H9 (cell line): Measurements from ENCODE around the gene LRFN2. TPM values are rescaled to one million over a fixed set of nuclear protein-coding genes. Genes with fewer than 3 reads are reported as not detected.

ENCODE experiments used
- DNase-seq: peaks from one replicate; pipeline ENCODE4 v3.0.0-alpha.2; 2017
- H2AFZ ChIP-seq: one replicate; pipeline ENCODE4 v1.6.1; 2013; ENCODE audit warnings: mild to moderate bottlenecking, low read length, control low read depth, moderate library complexity
- H2AK5ac ChIP-seq: 2 replicates; pipeline ENCODE4 v1.6.1; 2013; ENCODE audit warnings: low read length, control low read depth, mixed read lengths; ENCODE audit not compliant: insufficient read length
- H2BK120ac ChIP-seq: one replicate; pipeline ENCODE4 v1.6.1; 2013; ENCODE audit warnings: low read depth, mild to moderate bottlenecking, low read length, control low read depth, inconsistent platforms; ENCODE audit not compliant: poor library complexity, severe bottlenecking
- H2BK12ac ChIP-seq: 2 replicates; pipeline ENCODE4 v1.6.1; 2013; ENCODE audit warnings: low read length, control low read depth, mixed read lengths, low read depth; ENCODE audit not compliant: insufficient read length
- H2BK15ac ChIP-seq: 2 replicates; pipeline ENCODE4 v1.6.1; 2013; ENCODE audit warnings: low read depth, low read length, control low read depth
- H2BK20ac ChIP-seq: one replicate; pipeline ENCODE4 v1.6.1; 2013; ENCODE audit warnings: low read depth, mild to moderate bottlenecking, low read length, control low read depth, inconsistent platforms; ENCODE audit not compliant: poor library complexity, severe bottlenecking
- H2BK5ac ChIP-seq: 2 replicates; pipeline ENCODE4 v1.6.1; 2013; ENCODE audit warnings: low read length, control low read depth, mixed read lengths; ENCODE audit not compliant: insufficient read length
- H3K14ac ChIP-seq: 2 replicates; pipeline ENCODE4 v1.6.1; 2013; ENCODE audit warnings: low read length, control low read depth; ENCODE audit not compliant: insufficient read depth
- H3K18ac ChIP-seq: 2 replicates; pipeline ENCODE4 v1.6.1; 2013; ENCODE audit warnings: low read depth, mild to moderate bottlenecking, mixed read lengths, low read length, control low read depth; ENCODE audit not compliant: insufficient read length
- H3K23ac ChIP-seq: 2 replicates; pipeline ENCODE4 v1.6.1; 2013; ENCODE audit warnings: low read length, control low read depth, mixed read lengths, low read depth; ENCODE audit not compliant: insufficient read length
- H3K23me2 ChIP-seq: 2 replicates; pipeline ENCODE4 v1.6.1; 2013; ENCODE audit warnings: low read depth, mild to moderate bottlenecking, mixed read lengths, low read length, control low read depth; ENCODE audit not compliant: insufficient read length, poor library complexity, severe bottlenecking
- H3K27ac ChIP-seq: 2 replicates; pipeline ENCODE4 v1.5.1; 2013; ENCODE audit warnings: low read length, control low read depth, mixed read lengths, low read depth; ENCODE audit not compliant: insufficient read length
- H3K27me3 ChIP-seq: 2 replicates; pipeline ENCODE4 v1.6.1; 2013; ENCODE audit warnings: low read length, control low read depth, inconsistent platforms; ENCODE audit not compliant: insufficient read depth
- H3K4ac ChIP-seq: 2 replicates; pipeline ENCODE4 v1.6.1; 2013; ENCODE audit warnings: low read depth, mild to moderate bottlenecking, control low read depth, inconsistent platforms, low read length, moderate library complexity
- H3K4me1 ChIP-seq: 2 replicates; pipeline ENCODE4 v1.6.1; 2013; ENCODE audit warnings: low read length, control low read depth, inconsistent platforms; ENCODE audit not compliant: insufficient read depth
- H3K4me2 ChIP-seq: 2 replicates; pipeline ENCODE4 v1.6.1; 2013; ENCODE audit warnings: low read length, control low read depth, mixed read lengths; ENCODE audit not compliant: insufficient read length, insufficient read depth
- H3K56ac ChIP-seq: 2 replicates; pipeline ENCODE4 v1.6.1; 2013; ENCODE audit warnings: low read depth, mild to moderate bottlenecking, mixed read lengths, low read length, control low read depth; ENCODE audit not compliant: insufficient read length
- H3K79me1 ChIP-seq: 2 replicates; pipeline ENCODE4 v1.6.1; 2013; ENCODE audit warnings: low read depth, mild to moderate bottlenecking, moderate library complexity, low read length, control low read depth, inconsistent platforms; ENCODE audit not compliant: insufficient read depth, poor library complexity, severe bottlenecking
- H3K79me2 ChIP-seq: 2 replicates; pipeline ENCODE4 v1.6.1; 2013; ENCODE audit warnings: low read length, control low read depth, inconsistent platforms; ENCODE audit not compliant: insufficient read depth
- H3K9ac ChIP-seq: 2 replicates; pipeline ENCODE4 v1.6.1; 2013; ENCODE audit warnings: low read length, control low read depth, mixed read lengths; ENCODE audit not compliant: insufficient read length; ENCODE audit errors: extremely low read depth
- H3K9me3 ChIP-seq: one replicate; pipeline ENCODE4 v1.6.1; 2013; ENCODE audit warnings: low read depth, low read length, inconsistent platforms; ENCODE audit not compliant: control insufficient read depth
- H3T11ph ChIP-seq: one replicate; pipeline ENCODE4 v1.6.1; 2013; ENCODE audit warnings: mild to moderate bottlenecking, low read length, control low read depth, inconsistent platforms
- H4K20me1 ChIP-seq: one replicate; pipeline ENCODE4 v1.6.1; 2013; ENCODE audit not compliant: control insufficient read depth, insufficient read length, insufficient read depth
- H4K5ac ChIP-seq: 2 replicates; pipeline ENCODE4 v1.6.1; 2013; ENCODE audit warnings: low read depth, mild to moderate bottlenecking, mixed read lengths, low read length, control low read depth; ENCODE audit not compliant: insufficient read length
- H4K8ac ChIP-seq: replicated peaks from 2 replicates; pipeline ENCODE4 v1.6.1; 2013; ENCODE audit warnings: low read length, control low read depth, mixed read lengths, low read depth; ENCODE audit not compliant: insufficient read length
- H4K91ac ChIP-seq: 2 replicates; pipeline ENCODE4 v1.6.1; 2013; ENCODE audit warnings: low read depth, mild to moderate bottlenecking, moderate library complexity, mixed read lengths, low read length, control low read depth; ENCODE audit not compliant: insufficient read length
- H3K27ac Mint-ChIP-seq, 3 experiments: 2 replicates in 2 of 3; 3 replicates in 1 of 3; pipeline ENCODE4 v1.8.0; 2020 to 2021; ENCODE audit warnings: mixed read lengths in 3 of 3, mild to moderate bottlenecking in 1 of 3, moderate library complexity in 1 of 3
- H3K27me3 Mint-ChIP-seq: 2 replicates; pipeline ENCODE4 v1.8.0; 2021; ENCODE audit warnings: low read depth, mild to moderate bottlenecking, moderate library complexity, mixed read lengths
- H3K36me3 Mint-ChIP-seq, 3 experiments: 2 replicates in 2 of 3; 3 replicates in 1 of 3; pipeline ENCODE4 v1.8.0; 2020 to 2021; ENCODE audit warnings: low read depth in 3 of 3, mixed read lengths in 3 of 3; ENCODE audit not compliant: insufficient read depth in 1 of 3
- H3K4me1 Mint-ChIP-seq, 2 experiments: 2 replicates each; pipeline ENCODE4 v1.8.0; 2020; ENCODE audit warnings: mixed read lengths in 2 of 2
- H3K4me3 Mint-ChIP-seq, 2 experiments: 2 replicates in 1 of 2; 3 replicates in 1 of 2; pipeline ENCODE4 v1.8.0; 2020 to 2021; ENCODE audit warnings: mild to moderate bottlenecking in 2 of 2, mixed read lengths in 2 of 2, moderate library complexity in 1 of 2
- H3K9me3 Mint-ChIP-seq, 2 experiments: 2 replicates in 1 of 2; 3 replicates in 1 of 2; pipeline ENCODE4 v1.8.0; 2020; ENCODE audit warnings: mild to moderate bottlenecking in 2 of 2, mixed read lengths in 2 of 2, moderate library complexity in 1 of 2
- WGBS: extraction: QIAGEN DNeasy Blood & Tissue Kit; methylation state at CpG from one replicate; pipeline ENCODE4 v1.1.7; 2013; ENCODE audit warnings: missing lambda C conversion rate, low lambda C conversion rate, mixed read lengths; ENCODE audit not compliant: insufficient read length; ENCODE audit errors: extremely low coverage; 5-methylcytosine and 5-hydroxymethylcytosine counted together
- total RNA-seq: library from RNA; stranded (reverse); gene quantifications from 2 replicates; pipeline ENCODE4 v1.2.1, GENCODE V29; 2021
- TF ChIP-seq, protein P1 (sequence below): fragments of 200-600 bp; sonication (generic); conservative IDR thresholded peaks from 3 replicates; pipeline ENCODE4 v1.8.0; 2021; ENCODE audit warnings: antibody characterized with exemption, mild to moderate bottlenecking

The LRFN2 gene
- total RNA-seq, 1 experiment from 2014 or later = 0.11 TPM

DNA sequence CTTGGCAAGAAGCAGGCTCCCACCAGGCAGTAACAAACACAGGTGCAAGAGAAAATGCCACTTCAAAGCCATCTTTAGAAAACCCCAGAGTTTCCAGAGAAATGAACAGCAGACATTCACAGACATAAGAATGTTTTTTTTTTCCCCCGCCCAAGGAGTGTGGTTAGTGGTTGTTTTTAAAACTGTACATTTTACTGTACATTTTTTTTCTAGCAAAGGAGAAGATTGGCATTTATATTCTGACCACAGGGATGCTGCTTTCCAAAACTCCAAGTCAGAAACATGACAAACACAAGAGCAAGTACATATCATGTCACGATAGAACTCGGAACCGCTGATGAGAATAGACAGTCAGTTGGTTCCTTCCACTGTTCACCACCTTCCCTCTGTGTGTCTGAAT, 197.9 kb downstream of the LRFN2 start:
- WGBS = no CpG with 5 or more reads among the region's 4 CpGs
- H2BK15ac ChIP-seq = no peak overlapping the region
- Mint-ChIP-seq H3K27ac (no peak overlapping the region), H3K4me1 (no peaks in the 10 kb centered on the region), H3K36me3 (peaks cover 0 to 2% (median 0%) of the 10 kb centered on the region in 3 experiments; a peak in 2 of 7 replicates), H3K27me3 (peaks cover 10% of the 10 kb centered on the region), H3K4me3 (no peak overlapping the region), H3K9me3 (0 out of 5 replicates have a peak, but pooled peaks cover 0 to 1% of the 10 kb centered on the region in 2 experiments)
- H2BK120ac ChIP-seq = no peak overlapping the region
- H3K4ac ChIP-seq = no peak overlapping the region
- H3K18ac ChIP-seq = no peak overlapping the region
- no peak overlapping the region for H3K9ac ChIP-seq
- H3K23ac ChIP-seq = no peak overlapping the region
- no peak overlapping the region for H3T11ph ChIP-seq
- DNase-seq = no peak
- H2BK20ac ChIP-seq = no peak overlapping the region
- H2AFZ ChIP-seq = no peak overlapping the region
- no peak overlapping the region for H4K91ac ChIP-seq
- H2BK5ac ChIP-seq = no peak overlapping the region
- no peaks in the 10 kb centered on the region for H3K79me2 ChIP-seq
- H3K79me1 ChIP-seq = no peaks in the 10 kb centered on the region
- no peaks in the 10 kb centered on the region for H3K4me1 ChIP-seq
- TF ChIP-seq, protein P1, sequence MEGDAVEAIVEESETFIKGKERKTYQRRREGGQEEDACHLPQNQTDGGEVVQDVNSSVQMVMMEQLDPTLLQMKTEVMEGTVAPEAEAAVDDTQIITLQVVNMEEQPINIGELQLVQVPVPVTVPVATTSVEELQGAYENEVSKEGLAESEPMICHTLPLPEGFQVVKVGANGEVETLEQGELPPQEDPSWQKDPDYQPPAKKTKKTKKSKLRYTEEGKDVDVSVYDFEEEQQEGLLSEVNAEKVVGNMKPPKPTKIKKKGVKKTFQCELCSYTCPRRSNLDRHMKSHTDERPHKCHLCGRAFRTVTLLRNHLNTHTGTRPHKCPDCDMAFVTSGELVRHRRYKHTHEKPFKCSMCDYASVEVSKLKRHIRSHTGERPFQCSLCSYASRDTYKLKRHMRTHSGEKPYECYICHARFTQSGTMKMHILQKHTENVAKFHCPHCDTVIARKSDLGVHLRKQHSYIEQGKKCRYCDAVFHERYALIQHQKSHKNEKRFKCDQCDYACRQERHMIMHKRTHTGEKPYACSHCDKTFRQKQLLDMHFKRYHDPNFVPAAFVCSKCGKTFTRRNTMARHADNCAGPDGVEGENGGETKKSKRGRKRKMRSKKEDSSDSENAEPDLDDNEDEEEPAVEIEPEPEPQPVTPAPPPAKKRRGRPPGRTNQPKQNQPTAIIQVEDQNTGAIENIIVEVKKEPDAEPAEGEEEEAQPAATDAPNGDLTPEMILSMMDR = no peak
- H2BK12ac ChIP-seq = no peak overlapping the region
- no peak overlapping the region for H3K27ac ChIP-seq
- no peak overlapping the region for H3K14ac ChIP-seq
- no peaks in the 10 kb centered on the region for H3K23me2 ChIP-seq
- H3K9me3 ChIP-seq = no peaks in the 10 kb centered on the region
- H3K27me3 ChIP-seq = no peaks in the 10 kb centered on the region
- no peak overlapping the region for H3K56ac ChIP-seq
- no peak overlapping the region for H4K8ac ChIP-seq
- H4K20me1 ChIP-seq = no peaks in the 10 kb centered on the region
- no peak overlapping the region for H4K5ac ChIP-seq
- H3K4me2 ChIP-seq = no peak overlapping the region
- H2AK5ac ChIP-seq = no peak overlapping the region
